NCI-H524 (cell line): ENCODE measurements around the gene SLC8A2.
"Not testable (repeated sequence)": the region's sequence is repeated elsewhere in the genome, so short reads cannot be mapped to it uniquely, and the experiment has no call there.

Experiments
- DNase-seq, 2 experiments: peaks; one replicate each; lab custom pipeline; 2025; lab: John Stamatoyannopoulos, UW

Gene SLC8A2

DNA sequence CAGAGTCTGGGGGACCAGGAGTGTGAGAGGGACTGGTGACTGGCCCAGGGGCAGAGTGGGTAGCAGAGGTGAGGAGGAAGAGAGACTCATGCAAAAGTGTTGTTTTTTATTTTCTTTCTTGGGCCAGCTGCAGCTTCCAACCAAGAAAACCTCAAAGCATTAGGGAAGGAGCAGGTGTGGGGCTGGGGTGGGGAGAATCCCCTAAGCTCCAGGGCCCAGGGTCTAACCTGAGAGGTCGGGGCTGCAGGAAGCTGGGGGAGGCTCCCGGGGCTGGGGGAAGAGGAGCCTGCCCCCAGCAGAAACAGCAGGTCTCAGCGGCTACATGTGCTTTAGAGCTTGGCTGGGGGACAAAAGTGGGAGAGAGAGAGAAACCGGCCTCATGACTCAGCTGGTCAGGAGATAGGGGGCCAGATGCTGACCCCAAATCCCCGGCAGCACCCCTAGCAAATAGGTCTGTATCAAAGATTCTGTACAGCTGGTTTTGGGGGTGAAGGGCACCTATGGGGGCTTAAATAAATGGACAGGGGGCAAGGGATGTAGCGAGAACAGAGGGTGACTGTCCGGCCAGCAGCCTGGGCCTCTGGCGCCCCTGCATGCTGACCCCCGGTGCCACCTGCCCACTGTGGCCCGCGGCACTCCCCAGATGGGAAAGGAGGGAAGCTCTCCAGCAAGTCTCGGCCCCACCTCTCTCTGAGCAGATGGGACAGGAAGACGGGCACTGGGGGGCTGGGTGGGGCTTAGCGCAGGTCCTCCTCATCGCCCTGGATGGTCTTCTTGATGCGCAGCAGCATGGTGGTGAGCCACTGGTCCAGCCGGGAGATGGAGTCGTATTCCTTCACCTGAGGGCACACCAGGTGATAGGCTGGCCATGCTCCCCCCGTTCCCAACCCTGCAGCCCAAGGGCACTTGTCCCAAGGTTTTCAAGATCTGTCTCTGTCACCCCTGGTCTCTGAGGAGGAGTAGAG lies 16.1 kb upstream of the SLC8A2 start:
- peak in 1 of 2 experiments; percentile 64 for DNase-seq

DNA sequence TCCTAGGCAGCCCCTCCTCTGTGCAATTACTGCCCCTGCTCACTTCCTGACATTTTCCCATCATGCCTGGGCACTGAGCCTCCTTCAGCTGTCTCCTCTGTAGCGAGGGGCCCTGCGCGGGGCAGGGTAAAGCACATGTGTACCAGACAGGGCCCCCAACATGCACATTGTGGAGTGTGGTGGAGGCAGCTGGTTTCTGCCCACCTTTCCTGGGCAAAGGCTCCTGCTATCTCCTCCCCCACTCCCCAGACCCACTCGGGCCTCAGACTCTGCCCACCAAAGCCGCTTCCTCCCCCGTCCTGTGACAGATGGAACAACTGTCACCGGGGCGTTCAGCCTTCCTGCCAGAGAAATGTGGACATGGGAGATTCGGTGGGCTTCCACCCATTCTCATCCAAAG lies 15.2 kb upstream of the SLC8A2 start:
- DNase-seq, result peak; percentile 61 to 73

DNA sequence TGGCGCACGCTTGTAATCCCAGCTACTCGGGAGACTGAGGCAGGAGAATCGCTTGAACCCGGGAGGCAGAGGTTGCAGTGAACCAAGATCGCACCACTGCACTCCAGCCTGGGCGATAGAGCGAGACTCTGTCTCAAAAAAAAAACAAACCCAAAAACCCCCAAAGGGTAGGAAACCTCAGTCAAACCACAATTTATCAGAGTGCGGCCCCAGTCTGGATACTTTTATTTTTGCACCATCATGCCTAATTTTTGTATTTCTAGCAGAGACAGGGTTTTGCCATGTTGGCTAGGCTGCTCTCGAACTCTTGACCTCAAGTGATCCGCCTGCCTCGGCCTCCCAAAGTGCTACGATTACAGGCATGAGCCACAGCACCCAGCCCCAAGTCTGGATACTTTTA lies 14.5 kb upstream of the SLC8A2 start:
- DNase-seq, result not testable (repeated sequence)

DNA sequence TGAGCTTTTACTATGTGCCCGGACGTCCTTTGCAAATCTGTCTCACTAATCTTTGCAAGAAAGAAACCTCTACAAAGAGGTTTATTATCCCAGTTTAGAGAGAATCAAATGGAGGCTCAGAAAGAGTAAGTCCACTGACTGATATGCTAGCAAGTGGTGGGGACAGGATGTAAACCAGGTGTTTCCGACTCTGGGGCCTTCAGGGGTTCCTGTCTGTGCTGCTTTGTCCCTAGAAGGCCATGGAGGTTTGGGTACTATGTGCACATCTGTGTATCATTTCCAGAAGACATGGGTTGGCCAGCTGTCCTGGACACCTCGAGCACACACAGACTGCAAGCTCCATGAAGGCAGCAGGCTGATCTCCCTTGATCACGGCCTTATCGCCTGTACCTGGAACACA lies 13.5 kb upstream of the SLC8A2 start:
- DNase-seq, result no peak

DNA sequence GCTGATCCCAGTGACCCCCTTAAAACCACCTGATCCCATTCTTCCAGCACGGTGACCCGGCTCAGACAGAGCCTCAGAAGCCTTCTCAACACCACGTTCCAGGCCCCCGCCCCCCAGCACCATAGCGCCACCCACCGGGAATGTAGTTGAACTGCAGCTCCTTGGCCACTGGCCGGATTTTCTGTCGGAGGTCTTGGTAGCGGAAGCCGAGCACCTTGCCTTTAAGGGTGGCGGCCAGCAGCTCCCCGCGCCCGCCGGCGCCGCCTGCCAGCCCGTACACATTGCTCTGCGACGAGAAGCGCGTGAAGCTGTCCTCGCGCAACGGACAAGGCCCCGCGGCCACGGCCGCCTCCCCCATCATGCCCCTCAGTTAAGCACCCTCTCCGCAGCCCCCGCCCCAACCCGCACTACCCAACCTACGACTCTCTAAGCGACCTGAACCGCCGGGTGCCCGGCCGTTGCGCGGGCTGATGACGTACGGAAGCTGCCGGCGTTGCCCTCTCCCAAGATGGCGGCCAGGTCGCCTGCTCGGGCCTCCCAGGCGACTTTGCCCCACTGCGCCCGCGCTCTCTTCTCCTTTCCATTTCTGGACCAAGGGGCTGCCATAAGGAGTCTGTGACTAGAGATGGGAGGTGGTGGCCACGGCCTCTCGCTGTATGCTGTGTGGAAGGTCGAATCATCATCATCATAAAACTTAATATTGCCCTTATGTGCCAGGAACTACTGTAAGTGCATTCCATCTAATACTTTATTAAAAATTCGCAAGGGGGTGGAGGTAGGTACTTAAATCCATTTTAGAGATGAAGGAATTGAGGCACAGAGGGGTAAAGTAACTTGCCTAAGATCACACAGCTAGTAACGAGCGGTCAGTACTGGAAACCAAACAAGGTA lies 12.4 kb upstream of the SLC8A2 start, which contains the start of gene KPTN:
Gene KPTN (minus strand): TSS at position 420 of the 891 bp plus-strand sequence. CDS start 59 bp downstream, at position 361.
- peak; percentile 87 to 92 for DNase-seq

DNA sequence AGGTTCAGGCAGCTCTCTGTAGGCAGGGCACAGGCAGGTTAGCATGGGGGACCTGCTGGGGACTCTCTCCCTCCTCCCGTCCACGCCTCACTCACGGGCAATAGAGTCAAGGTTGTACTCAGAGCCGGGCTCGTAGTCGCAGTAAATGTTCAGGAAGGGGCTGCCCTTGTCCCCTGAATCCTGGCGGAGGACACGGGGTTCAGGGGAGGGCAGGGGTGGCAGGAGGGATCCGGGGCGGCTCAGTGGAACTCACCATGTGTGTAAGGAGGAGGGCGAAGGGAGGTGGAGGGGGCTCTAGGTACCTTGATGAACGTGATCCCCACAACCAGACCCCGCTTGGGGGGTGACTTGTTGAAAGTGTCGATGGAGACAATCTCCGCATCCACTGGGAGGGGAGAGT lies 11.5 kb upstream of the SLC8A2 start:
- no peak for DNase-seq

DNA sequence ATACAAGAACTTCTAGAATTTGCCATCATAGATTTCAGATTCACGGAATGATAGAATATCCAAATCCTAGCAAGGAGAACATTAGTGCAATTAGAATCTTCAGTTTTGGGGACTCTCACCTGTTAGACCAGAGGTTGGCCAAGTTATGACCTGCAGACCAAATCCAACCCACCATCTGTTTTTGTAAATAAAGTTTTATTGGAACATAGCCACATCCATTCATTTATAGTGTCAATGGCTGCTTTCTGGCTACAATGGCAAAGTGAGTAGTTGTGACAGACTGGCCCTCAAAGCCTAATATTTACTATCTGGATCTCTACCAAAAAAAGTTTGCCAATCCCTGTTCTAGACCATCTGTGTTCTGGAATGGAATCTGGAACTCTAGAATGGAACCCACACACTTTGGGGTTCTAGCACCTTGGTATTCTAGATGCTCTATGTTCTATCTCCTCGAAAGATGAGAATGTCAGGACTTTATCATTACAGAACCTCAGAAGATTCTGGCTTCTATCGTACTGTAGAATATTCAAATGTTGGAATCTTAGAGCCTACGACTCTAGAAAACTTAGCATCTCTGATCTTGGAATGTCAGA lies 9.9 kb upstream of the SLC8A2 start:
- DNase-seq, result no peak

DNA sequence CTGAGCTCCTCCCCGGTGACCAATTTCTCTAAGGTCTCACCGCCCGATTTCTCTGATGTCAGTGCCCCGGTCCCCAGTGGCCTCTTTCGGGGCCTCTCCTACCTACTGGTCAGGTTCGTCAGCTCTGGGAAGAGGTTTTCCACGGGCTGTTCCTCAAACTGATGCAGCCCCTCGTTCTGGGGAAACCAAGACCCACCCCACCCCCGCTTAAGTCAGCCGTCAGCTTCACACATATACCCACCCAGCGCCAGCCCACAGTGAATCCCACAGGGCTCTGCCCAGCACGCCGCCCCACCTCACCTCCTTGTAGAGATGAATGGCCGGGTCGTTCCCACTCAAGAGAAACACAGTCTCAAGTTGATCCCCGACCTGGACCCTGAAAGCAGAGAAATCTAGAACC lies 9.0 kb upstream of the SLC8A2 start:
- no peak for DNase-seq

DNA sequence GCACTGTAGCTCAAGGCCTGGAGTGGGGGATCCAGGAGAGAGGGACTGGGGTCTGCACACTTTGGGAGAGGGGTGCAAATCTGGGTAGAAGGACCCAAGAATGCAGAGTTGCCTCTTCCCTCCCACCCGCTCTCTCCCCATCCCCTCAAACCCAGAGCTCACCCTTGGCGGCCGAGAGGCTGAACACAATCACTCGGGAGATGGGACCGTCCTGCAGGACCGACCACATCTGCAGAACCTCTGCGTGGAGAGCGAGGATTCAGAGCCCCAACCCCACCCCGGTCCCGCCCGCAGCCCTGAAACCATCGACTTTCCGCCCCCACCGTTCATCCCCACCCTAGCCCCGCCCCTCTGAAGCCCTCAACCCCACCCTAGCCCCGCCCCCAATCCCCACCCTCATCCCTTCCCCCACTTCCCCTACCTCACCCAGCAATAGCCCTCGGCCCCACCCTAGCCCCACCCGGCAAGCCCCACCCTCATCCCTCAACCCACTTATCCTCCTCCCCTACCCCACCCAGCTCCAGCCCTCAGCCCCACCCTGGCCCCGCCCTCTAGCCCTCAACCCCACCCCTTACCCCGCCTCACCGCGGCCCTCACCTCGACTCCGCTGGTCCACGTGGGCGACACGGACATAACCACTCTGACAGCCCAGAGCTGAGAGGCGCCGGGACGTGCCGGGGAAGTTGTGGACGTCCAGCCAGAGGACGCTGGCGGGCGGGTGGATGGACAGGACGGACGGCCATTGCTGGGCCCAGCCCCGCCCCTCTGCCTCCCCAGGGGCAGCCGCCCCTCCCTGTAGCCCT lies 8.2 kb upstream of the SLC8A2 start:
- DNase-seq, result no peak

DNA sequence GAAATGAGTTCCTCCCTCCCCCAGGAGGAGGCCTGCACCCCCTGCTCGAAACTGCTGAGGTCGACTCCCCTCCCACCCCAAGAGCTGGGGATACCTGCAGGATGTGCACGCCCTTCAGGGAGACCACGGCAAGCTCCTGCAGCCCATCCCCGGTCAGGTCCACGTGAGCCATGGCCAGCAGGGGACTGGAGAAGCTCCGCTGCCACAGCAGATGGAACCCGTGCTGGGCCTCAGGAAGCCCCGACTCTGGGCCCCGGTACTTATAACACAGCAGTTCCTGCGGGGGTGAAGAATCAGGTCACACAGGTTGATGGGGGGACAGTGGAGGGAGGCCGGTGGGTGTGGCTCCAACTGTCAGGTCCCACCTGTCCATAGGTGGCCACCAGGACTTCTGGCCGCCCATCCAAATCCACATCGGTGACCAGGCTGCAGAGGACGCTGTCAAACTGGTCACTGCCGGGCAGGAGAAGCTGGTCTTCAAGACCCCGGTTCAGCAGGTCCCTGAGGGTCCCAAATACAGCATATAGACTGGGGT lies 4.8 kb upstream of the SLC8A2 start:
- no peak for DNase-seq

DNA sequence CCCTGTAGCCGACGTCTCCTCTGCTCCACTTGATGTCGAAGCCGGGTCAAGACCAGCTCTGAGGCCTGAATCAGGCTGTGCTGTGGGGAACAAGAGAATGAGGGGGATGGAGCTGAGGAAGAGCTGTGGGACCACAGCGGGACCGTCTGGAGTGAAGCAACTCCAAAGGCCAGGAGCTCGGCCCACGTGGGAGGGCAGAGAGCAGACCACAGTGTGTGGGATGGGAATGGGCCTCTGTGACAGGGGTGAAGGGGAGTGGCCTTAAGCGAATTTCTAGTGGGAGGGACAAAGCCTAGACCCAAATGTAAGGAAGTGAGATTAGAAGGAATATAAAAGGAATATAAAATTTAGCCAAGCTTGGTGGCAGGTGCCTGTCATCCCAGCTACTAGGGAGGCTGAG lies 3.8 kb upstream of the SLC8A2 start:
- DNase-seq, result no peak

DNA sequence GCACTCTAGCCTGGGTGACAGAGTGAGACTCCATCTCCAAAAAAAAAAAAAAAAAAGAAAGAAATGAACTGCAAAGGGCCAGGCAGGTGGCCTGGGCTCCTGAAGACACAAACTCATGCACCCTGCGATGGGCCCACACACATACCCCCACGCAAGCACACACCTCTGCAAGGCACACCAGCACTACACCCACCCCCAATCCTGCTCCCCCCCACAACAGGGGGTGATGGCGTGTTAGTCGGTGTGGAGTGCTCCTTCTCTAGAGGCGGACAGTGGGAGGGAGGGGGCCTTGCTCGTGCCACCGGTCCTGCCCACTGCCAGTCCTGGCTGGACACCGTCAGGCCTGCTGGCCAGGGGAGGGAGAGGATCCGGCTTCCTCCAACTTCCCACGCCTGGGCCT lies 1.6 kb upstream of the SLC8A2 start:
- DNase-seq, result no peak

DNA sequence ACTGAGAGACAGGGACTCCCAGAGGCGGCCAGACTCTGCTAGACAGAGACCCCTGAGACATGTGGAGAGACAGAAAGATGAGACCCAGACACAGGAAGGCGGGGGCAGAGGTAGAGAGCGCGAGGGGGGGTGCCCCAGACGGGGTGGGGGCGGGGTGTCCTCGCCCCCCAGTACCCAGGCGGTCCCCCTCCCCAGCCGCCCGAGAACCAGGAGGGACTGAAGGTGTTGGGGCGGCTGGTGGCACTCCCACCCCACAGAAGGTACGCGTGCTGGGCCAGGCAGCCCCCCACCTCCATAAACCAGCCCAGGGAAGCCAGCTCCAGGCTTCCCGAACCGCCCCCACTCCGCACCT lies 336 bp downstream of the SLC8A2 start:
- DNase-seq, result no peak

DNA sequence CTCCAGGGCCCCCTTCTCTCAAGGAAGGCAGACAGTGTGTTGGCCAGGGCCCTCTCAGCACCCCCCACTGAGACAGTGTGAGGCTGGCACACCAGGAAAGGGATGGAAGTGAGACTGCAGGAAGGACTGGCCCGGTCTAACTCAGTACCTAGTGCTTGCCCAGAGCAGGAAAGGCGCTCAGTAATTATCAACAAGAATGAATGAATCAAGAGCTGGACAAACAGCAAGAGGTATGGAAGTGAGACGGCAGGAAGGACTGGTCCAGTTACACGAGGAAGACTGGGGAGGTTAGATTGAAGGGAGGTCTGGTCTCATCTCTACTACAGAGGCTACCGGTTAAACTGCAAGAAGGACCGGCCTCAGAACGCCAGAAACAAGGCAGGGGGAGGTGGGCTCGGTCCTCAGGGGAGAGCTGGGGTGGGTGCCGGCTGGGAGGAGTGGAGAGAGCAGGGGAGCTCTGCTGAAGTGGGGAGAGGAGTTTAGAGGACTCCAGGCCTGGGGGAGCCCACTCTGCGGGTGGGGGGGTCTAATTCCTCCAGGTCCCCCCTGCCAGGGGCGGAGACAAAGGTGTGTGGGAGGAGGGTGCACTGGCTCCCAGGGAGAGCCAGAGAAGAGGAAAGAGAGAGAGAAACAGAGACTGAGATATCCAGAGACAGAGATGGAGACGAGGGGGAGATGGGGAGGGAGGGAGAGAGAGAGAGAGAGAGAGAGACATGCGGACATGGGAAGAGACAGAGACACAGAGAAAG lies 1.1 kb downstream of the SLC8A2 start:
- no peak for DNase-seq

DNA sequence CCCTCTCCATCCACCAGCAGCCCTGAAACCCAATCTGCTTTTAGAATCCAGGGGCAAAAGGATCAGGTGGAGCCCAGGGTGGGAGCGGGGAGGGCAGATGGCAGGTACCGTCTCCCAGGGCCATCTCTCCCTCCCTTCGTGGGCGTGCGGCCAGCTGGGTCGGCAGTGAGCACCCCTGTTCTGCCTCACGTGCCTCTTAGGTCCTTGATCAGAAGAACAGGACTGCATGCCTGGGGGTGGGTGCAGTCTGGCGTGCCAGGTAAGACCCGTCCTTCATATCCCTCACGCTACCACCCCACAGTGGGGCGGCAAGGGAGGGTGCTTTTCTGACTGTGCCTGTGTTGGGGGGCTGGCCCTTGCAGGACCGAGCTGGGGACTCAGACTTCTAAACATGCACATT lies 2.0 kb downstream of the SLC8A2 start:
- peak; percentile 46 to 79 for DNase-seq

DNA sequence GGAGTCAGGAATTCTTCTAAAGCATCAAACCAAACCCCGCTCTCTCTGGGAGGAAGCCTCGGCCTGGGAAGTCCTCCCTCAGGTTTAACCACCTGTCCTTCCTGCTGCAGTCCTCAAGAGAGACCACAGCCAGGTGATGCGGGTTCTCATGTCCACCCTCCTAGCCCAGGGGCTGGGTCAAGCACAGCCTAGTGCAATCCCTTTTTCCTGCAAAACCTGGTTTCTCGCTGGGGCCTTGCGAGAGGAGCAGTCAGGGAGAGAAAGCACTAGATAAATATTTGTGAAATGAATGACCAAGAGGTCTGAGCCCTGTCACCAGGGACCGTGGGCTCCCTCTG lies 2.4 kb downstream of the SLC8A2 start:
- DNase-seq, result no peak

DNA sequence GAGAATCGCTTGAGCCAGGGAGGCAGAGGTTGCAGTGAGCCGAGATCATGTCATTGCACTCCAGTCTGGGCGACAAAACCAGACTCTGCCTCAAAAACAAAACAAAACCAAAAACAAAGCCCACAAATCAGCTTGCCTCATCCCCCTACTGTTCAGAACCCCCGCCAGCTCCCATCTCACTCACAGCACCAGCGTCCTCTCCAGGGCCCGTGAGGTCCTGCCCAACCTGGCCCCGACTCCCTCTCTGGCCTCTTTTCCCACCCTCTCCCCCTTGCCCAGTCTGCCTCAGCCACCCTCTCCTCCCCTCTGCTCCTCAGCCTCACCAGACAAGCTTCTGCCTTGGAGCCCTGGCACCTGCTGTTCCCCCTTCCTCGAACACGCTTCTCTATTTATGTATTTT lies 3.8 kb downstream of the SLC8A2 start:
- no peak for DNase-seq

DNA sequence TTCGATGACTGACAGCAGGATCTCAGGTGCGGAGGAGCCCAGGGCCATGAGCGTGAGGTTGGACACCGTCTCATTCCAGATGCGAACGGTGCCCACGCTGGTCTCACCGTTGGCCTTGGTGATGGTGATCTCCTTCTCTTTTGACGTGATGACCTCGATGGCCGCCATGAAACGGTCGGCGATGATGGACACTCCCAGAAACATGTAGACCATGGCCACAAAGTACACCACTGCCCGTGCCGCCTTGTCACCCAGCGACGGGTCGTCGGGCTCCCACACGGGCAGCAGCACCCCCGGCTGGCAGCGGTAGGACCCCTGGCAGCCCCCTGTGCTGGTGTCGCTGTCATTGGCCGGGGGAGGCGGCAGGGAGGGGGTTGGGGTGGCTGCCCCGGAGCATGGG lies 5.7 kb downstream of the SLC8A2 start:
- no peak for DNase-seq

DNA sequence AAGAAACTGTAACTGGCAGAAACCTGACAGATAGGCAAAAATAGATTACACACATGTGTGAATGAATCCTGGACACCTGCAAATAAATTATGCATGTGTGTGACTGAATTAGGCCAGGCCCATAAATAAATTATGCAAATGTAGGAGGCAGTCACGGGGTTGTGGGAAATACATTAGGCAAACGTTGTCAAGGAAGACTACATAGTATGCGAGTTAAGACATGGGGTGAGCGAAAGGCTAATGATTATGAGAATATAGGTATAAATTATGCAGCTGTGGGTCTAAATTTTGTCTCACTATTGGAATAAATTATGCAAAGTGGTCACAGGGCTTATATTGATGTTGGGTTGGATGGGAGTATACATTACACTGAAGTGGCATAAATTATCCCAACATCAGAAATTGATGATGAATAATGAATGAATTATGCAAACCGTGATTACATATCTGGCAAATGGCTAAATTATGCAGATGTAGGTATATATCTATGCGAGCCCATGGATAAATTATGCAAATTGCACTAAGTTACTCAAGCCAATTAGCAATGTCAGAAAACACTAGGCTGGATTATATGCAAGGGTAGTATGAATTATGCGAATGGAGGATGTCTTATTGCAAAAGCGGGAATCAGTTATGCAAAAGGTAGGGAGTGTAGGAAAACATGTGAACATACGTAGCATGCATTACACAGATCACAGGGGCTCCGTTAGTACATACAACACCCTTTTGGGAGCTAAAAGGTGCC lies 6.8 kb downstream of the SLC8A2 start:
- DNase-seq, result no peak

DNA sequence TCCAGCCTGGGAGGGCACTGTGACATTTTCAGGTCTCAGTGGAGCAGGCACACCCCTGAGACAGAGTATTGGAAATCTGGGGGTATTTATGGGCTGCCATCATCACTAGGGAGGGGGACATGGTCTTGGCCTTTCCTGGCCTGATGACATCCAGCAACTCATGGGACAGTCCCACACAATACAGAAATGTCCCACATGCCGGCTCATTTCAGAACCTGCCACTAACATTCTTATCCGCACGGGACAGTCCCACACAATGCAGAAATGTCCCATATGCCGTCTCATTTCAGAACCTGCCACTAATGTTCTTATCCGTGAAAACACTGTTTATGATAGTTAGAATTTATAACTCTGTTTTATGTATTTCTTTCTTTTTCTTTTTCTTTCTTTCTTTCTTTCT lies 9.8 kb downstream of the SLC8A2 start:
- DNase-seq, result no peak
